ENCODE data around the gene TNFAIP2. TPM values are rescaled to one million over a fixed set of nuclear protein-coding genes. Genes with fewer than 3 reads are reported as not detected.

Gene TNFAIP2
- total and polyA plus RNA-seq, 2 experiments from 2014 or later, result 9.9 to 14.1 TPM

GRCh38 chr14:103127356-103127755 is 4.1 kb downstream of the TNFAIP2 start:
- H2AFZ ChIP-seq, result peak overlapping the region; percentile 76; the same call in 1 of the 2 replicates
- no peaks in the 10 kb centered on the region for H3K9me2 ChIP-seq (ENCODE audit: insufficient read depth)
- H3K27me3 ChIP-seq (ENCODE audit: insufficient read depth), result peaks cover 57% of the 10 kb centered on the region
- H3K9me3 Mint-ChIP-seq, result no peaks in the 10 kb centered on the region; the same call in 2 of the 3 replicates
- peaks cover 3% of the 10 kb centered on the region; the same call in 1 of the 2 replicates for H3K4me1 ChIP-seq (ENCODE audit: insufficient read depth)
- TF ChIP-seq, protein P1, sequence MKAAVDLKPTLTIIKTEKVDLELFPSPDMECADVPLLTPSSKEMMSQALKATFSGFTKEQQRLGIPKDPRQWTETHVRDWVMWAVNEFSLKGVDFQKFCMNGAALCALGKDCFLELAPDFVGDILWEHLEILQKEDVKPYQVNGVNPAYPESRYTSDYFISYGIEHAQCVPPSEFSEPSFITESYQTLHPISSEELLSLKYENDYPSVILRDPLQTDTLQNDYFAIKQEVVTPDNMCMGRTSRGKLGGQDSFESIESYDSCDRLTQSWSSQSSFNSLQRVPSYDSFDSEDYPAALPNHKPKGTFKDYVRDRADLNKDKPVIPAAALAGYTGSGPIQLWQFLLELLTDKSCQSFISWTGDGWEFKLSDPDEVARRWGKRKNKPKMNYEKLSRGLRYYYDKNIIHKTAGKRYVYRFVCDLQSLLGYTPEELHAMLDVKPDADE (IDR thresholded peaks at IDR 0.05), result no peak
- peak; percentile 1 for TF ChIP-seq REST (IDR thresholded peaks at IDR 0.05; ENCODE audit: unreplicated experiment)
- no peak overlapping the region for H3K4me3 Mint-ChIP-seq
- H3K27ac ChIP-seq (ENCODE audit: low read depth), result no peak overlapping the region
- no peaks in the 10 kb centered on the region for H3K36me3 ChIP-seq (ENCODE audit: insufficient read depth)
- peak; percentile 1; the same call in 2 of the 3 replicates for ATAC-seq
- no peak overlapping the region for H3K27ac Mint-ChIP-seq
- H3K4me2 ChIP-seq, result peak overlapping the region; percentile 67; the same call in 1 of the 2 replicates
- H3K4me1 Mint-ChIP-seq, result peaks cover 11% of the 10 kb centered on the region
- peaks cover 2% of the 10 kb centered on the region; the same call in 1 of the 3 replicates for H3K36me3 Mint-ChIP-seq (ENCODE audit: low read depth)
- H4K20me1 ChIP-seq (replicated peaks; ENCODE audit: insufficient read depth), result peaks cover 9% of the 10 kb centered on the region
- H3K79me2 ChIP-seq (replicated peaks; ENCODE audit: insufficient read depth), result no peaks in the 10 kb centered on the region
- DNase-seq (ENCODE audit: low spot score), result no peak
- 0 out of 2 replicates have a peak, but pooled peaks cover 5% of the 10 kb centered on the region for H3F3A ChIP-seq (replicated peaks; ENCODE audit: low read depth)
- peaks cover 50% of the 10 kb centered on the region for H3K27me3 Mint-ChIP-seq (ENCODE audit: insufficient read depth, low read depth, poor library complexity)
- H3K4me3 ChIP-seq, result peak overlapping the region; percentile 47

DNA sequence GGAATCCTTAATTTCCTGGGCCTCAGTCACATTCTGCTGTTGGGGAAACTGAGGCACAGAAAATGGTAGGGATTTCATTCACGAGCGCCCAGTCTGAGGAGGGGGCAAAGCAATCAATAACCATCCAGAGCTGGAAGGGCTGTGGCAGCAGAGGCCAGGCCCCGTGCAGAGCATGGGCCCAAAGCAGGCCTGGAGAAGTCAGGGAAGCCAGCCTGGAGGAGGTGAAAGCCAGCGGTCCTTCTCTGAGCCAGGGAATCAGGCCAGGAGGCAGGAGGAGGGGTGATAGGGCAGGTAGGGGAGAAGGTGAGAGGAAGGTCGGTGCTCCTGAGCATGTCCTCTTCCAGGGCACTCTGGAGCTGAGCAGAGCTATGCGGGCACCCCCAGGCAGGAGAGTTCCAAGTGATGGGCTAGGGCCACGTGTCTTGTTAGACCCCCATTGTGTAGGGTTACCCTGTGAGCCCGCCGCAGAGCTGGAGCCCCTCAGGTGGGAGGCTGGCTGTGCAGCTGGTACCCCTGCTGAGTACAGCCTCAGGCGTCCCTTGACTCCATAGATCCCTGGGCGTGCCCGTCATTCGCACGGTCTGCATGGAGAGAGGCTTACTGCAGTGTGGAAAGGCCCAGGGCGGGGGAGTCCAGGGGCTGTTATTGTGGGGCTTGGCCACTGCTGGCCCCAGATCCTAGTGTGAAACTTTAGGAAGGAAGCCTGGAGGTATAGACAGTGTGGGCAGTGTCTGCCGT is 4.8 kb downstream of the TNFAIP2 start:
- Histone ChIP-seq H3K4me3 (no peak overlapping the region), H3K36me3 (ENCODE audit: insufficient read depth) (no peaks in the 10 kb centered on the region), H3K27ac (ENCODE audit: low read depth) (no peak overlapping the region), H3K4me2 (peak overlapping the region; percentile 67; the same call in 1 of the 2 replicates), H4K20me1 (replicated peaks; ENCODE audit: insufficient read depth) (peaks cover 9% of the 10 kb centered on the region), H3F3A (replicated peaks; ENCODE audit: low read depth) (0 out of 2 replicates have a peak, but pooled peaks cover 5% of the 10 kb centered on the region), H2AFZ (no peak overlapping the region), H3K9me2 (ENCODE audit: insufficient read depth) (no peaks in the 10 kb centered on the region), H3K4me1 (ENCODE audit: insufficient read depth) (no peaks in the 10 kb centered on the region), H3K79me2 (replicated peaks; ENCODE audit: insufficient read depth) (no peaks in the 10 kb centered on the region), H3K27me3 (ENCODE audit: insufficient read depth) (peaks cover 51% of the 10 kb centered on the region)
- DNase-seq (ENCODE audit: low spot score), result no peak
- no peak for ATAC-seq
- peaks cover 7% of the 10 kb centered on the region; the same call in 1 of the 3 replicates for H3K36me3 Mint-ChIP-seq (ENCODE audit: low read depth)
- peaks cover 52% of the 10 kb centered on the region for H3K27me3 Mint-ChIP-seq (ENCODE audit: insufficient read depth, low read depth, poor library complexity)
- H3K9me3 Mint-ChIP-seq, result no peaks in the 10 kb centered on the region; the same call in 1 of the 3 replicates
- H3K4me1 Mint-ChIP-seq, result peaks cover 11% of the 10 kb centered on the region
- H3K4me3 Mint-ChIP-seq, result no peak overlapping the region
- no peak overlapping the region for H3K27ac Mint-ChIP-seq
- TF ChIP-seq POLR2AphosphoS5 (IDR thresholded peaks at IDR 0.05; ENCODE audit: low read depth) (no peak), JUNB (IDR thresholded peaks at IDR 0.05; ENCODE audit: unreplicated experiment) (no peak)
- TF ChIP-seq, protein P2, sequence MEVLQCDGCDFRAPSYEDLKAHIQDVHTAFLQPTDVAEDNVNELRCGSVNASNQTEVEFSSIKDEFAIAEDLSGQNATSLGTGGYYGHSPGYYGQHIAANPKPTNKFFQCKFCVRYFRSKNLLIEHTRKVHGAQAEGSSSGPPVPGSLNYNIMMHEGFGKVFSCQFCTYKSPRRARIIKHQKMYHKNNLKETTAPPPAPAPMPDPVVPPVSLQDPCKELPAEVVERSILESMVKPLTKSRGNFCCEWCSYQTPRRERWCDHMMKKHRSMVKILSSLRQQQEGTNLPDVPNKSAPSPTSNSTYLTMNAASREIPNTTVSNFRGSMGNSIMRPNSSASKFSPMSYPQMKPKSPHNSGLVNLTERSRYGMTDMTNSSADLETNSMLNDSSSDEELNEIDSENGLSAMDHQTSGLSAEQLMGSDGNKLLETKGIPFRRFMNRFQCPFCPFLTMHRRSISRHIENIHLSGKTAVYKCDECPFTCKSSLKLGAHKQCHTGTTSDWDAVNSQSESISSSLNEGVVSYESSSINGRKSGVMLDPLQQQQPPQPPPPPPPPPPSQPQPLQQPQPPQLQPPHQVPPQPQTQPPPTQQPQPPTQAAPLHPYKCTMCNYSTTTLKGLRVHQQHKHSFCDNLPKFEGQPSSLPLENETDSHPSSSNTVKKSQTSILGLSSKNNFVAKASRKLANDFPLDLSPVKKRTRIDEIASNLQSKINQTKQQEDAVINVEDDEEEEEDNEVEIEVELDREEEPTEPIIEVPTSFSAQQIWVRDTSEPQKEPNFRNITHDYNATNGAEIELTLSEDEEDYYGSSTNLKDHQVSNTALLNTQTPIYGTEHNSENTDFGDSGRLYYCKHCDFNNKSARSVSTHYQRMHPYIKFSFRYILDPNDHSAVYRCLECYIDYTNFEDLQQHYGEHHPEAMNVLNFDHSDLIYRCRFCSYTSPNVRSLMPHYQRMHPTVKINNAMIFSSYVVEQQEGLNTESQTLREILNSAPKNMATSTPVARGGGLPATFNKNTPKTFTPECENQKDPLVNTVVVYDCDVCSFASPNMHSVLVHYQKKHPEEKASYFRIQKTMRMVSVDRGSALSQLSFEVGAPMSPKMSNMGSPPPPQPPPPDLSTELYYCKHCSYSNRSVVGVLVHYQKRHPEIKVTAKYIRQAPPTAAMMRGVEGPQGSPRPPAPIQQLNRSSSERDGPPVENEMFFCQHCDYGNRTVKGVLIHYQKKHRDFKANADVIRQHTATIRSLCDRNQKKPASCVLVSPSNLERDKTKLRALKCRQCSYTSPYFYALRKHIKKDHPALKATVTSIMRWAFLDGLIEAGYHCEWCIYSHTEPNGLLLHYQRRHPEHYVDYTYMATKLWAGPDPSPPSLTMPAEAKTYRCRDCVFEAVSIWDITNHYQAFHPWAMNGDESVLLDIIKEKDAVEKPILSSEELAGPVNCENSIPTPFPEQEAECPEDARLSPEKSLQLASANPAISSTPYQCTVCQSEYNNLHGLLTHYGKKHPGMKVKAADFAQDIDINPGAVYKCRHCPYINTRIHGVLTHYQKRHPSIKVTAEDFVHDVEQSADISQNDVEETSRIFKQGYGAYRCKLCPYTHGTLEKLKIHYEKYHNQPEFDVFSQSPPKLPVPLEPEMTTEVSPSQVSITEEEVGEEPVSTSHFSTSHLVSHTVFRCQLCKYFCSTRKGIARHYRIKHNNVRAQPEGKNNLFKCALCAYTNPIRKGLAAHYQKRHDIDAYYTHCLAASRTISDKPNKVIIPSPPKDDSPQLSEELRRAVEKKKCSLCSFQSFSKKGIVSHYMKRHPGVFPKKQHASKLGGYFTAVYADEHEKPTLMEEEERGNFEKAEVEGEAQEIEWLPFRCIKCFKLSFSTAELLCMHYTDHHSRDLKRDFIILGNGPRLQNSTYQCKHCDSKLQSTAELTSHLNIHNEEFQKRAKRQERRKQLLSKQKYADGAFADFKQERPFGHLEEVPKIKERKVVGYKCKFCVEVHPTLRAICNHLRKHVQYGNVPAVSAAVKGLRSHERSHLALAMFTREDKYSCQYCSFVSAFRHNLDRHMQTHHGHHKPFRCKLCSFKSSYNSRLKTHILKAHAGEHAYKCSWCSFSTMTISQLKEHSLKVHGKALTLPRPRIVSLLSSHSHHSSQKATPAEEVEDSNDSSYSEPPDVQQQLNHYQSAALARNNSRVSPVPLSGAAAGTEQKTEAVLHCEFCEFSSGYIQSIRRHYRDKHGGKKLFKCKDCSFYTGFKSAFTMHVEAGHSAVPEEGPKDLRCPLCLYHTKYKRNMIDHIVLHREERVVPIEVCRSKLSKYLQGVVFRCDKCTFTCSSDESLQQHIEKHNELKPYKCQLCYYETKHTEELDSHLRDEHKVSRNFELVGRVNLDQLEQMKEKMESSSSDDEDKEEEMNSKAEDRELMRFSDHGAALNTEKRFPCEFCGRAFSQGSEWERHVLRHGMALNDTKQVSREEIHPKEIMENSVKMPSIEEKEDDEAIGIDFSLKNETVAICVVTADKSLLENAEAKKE (CRISPR knock-in tag; IDR thresholded peaks at IDR 0.05), result no peak

All from GM23338 (cell line).